MM.1S (cell line): Measurements from ENCODE around the gene ITGA4.

Experiments used
- DNase-seq: peaks from one replicate; pipeline ENCODE4 v3.0.0-alpha.2; 2015
- H2AFZ ChIP-seq: fragments of 300-600 bp; sonication (generic); 2 replicates; pipeline ENCODE4 v1.6.0; 2016; ENCODE audit warnings: antibody characterized with exemption, low read length
- H3F3A ChIP-seq: fragments of 300-600 bp; sonication (generic); 2 replicates; pipeline ENCODE4 v1.6.1; 2016; ENCODE audit warnings: mild to moderate bottlenecking, antibody characterized with exemption, low read length, moderate library complexity, mixed read lengths; ENCODE audit not compliant: insufficient read depth
- H3K27ac ChIP-seq: fragments of 300-600 bp; sonication (generic); 2 replicates; pipeline ENCODE4 v1.5.1; 2016; ENCODE audit warnings: mild to moderate bottlenecking, low read length
- H3K27me3 ChIP-seq: fragments of 300-600 bp; sonication (generic); replicated peaks from 2 replicates; pipeline ENCODE4 v1.6.0; 2016; ENCODE audit warnings: low read length; ENCODE audit not compliant: insufficient read depth
- H3K36me3 ChIP-seq: fragments of 300-600 bp; sonication (generic); replicated peaks from 2 replicates; pipeline ENCODE4 v1.6.1; 2016; ENCODE audit warnings: mild to moderate bottlenecking, low read length, mixed read lengths; ENCODE audit not compliant: insufficient read depth
- H3K4me1 ChIP-seq: fragments of 300-600 bp; sonication (generic); 2 replicates; pipeline ENCODE4 v1.6.1; 2016; ENCODE audit warnings: low read length, mixed read lengths
- H3K4me2 ChIP-seq: fragments of 300-600 bp; sonication (generic); 2 replicates; pipeline ENCODE4 v1.6.0; 2016; ENCODE audit warnings: low read depth, low read length
- H3K4me3 ChIP-seq: fragments of 300-600 bp; sonication (generic); 2 replicates; pipeline ENCODE4 v1.5.1; 2016; ENCODE audit warnings: low read length, mixed read lengths
- H3K79me2 ChIP-seq: fragments of 300-600 bp; sonication (generic); 2 replicates; pipeline ENCODE4 v1.6.1; 2016; ENCODE audit warnings: mixed run types, low read length, mixed read lengths
- H3K9ac ChIP-seq: fragments of 300-600 bp; sonication (generic); 2 replicates; pipeline ENCODE4 v1.6.1; 2016; ENCODE audit warnings: low read length, mixed read lengths
- H3K9me2 ChIP-seq: fragments of 300-600 bp; sonication (generic); replicated peaks from 2 replicates; pipeline ENCODE4 v1.6.1; 2016; ENCODE audit warnings: mild to moderate bottlenecking, low read length, mixed read lengths; ENCODE audit not compliant: insufficient read depth
- H3K9me3 ChIP-seq: fragments of 300-600 bp; sonication (generic); replicated peaks from 2 replicates; pipeline ENCODE4 v1.6.1; 2016; ENCODE audit warnings: mild to moderate bottlenecking, low read length, mixed read lengths; ENCODE audit not compliant: insufficient read depth
- H4K20me1 ChIP-seq: fragments of 300-600 bp; sonication (generic); 2 replicates; pipeline ENCODE4 v1.6.1; 2016; ENCODE audit warnings: mild to moderate bottlenecking, low read length, moderate library complexity, mixed read lengths; ENCODE audit not compliant: insufficient read depth
- EZH2 ChIP-seq: fragments of 300-600 bp; sonication (generic); optimal IDR thresholded peaks from 2 replicates; pipeline ENCODE3; 2017; ENCODE audit warnings: low read depth, mild to moderate bottlenecking, antibody characterized with exemption, low read length, mixed read lengths
- EZH2phosphoT487 ChIP-seq: fragments of 300-600 bp; sonication (generic); IDR thresholded peaks from 2 replicates; pipeline ENCODE4 v1.6.1; 2018; ENCODE audit warnings: antibody characterized with exemption, low read length
- TF ChIP-seq, protein P1 (sequence below): fragments of 300-600 bp; sonication (generic); IDR thresholded peaks from 2 replicates; pipeline ENCODE4 v1.5.1; 2016; ENCODE audit warnings: antibody characterized with exemption, low read length, mixed read lengths

Gene ITGA4

DNA sequence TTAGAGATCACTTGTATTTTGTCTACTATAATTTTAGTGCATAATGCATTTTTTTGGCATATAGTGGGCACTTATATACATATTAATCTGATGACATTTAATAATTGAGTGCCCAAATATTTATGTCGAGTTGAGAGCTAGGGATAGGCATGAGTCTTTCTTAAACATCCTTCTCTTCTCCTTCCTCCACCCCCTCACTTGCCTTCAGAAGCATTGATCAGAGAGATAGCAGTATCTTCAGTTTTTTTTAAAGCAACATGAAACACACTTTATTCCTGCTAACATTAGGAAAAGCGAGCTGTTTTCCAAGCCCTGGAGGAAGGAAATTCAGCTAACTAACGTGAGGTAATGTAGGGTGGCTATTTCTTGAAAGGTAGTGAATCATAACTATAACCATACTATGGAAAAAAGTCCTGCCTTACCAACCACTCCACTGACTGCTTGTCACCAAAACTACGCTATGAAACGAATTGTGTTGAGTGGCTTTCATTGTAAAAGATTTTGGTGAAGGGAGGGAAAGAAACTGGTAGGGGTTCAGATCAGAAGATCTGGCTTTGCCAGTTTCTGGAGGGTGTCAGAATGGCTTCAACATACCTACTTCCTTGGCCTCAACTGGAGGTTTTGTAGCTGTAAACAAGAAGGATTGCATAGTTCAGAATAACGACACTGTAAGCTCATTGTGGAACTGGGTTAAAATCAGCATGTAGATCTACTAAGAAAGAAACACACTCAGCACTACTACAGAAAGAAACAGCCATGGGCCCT, 2.3 kb upstream of the ITGA4 start:
- H3K4me3 ChIP-seq, result no peak overlapping the region

DNA sequence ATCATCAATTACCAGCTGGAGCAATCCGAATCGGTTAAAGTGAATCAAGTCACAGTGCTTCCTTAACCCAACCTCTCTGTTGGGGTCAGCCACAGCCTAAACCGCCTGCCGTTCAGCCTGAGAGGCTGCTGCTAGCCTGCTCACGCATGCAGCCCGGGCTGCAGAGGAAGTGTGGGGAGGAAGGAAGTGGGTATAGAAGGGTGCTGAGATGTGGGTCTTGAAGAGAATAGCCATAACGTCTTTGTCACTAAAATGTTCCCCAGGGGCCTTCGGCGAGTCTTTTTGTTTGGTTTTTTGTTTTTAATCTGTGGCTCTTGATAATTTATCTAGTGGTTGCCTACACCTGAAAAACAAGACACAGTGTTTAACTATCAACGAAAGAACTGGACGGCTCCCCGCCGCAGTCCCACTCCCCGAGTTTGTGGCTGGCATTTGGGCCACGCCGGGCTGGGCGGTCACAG, 496 bp upstream of the ITGA4 start:
- H3K9ac ChIP-seq, result peak overlapping the region; percentile 90
- no peaks in the 10 kb centered on the region for H3K9me3 ChIP-seq
- H3F3A ChIP-seq, result peaks cover 14% of the 10 kb centered on the region
- no peaks in the 10 kb centered on the region for H3K9me2 ChIP-seq
- DNase-seq, result peak; percentile 90
- H3K4me1 ChIP-seq, result peaks cover 29% of the 10 kb centered on the region
- no peaks in the 10 kb centered on the region for H3K27me3 ChIP-seq
- H3K4me3 ChIP-seq, result peak overlapping the region; percentile 89
- H3K36me3 ChIP-seq, result no peaks in the 10 kb centered on the region
- peaks cover 45% of the 10 kb centered on the region for H3K79me2 ChIP-seq
- H3K27ac ChIP-seq, result peak overlapping the region; percentile 93
- no peak for TF ChIP-seq EZH2phosphoT487
- TF ChIP-seq EZH2, result no peak
- H3K4me2 ChIP-seq, result peak overlapping the region; percentile 84
- no peaks in the 10 kb centered on the region for H4K20me1 ChIP-seq
- H2AFZ ChIP-seq, result peak overlapping the region; percentile 87

More for the DNA sequence above, 2.3 kb upstream of the ITGA4 start:
- TF ChIP-seq EZH2 (no peak), EZH2phosphoT487 (no peak)
- TF ChIP-seq, protein P1, sequence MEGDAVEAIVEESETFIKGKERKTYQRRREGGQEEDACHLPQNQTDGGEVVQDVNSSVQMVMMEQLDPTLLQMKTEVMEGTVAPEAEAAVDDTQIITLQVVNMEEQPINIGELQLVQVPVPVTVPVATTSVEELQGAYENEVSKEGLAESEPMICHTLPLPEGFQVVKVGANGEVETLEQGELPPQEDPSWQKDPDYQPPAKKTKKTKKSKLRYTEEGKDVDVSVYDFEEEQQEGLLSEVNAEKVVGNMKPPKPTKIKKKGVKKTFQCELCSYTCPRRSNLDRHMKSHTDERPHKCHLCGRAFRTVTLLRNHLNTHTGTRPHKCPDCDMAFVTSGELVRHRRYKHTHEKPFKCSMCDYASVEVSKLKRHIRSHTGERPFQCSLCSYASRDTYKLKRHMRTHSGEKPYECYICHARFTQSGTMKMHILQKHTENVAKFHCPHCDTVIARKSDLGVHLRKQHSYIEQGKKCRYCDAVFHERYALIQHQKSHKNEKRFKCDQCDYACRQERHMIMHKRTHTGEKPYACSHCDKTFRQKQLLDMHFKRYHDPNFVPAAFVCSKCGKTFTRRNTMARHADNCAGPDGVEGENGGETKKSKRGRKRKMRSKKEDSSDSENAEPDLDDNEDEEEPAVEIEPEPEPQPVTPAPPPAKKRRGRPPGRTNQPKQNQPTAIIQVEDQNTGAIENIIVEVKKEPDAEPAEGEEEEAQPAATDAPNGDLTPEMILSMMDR, result no peak
- Histone ChIP-seq H4K20me1 (no peaks in the 10 kb centered on the region), H3K9me2 (no peaks in the 10 kb centered on the region), H3K9me3 (no peaks in the 10 kb centered on the region), H3F3A (peaks cover 14% of the 10 kb centered on the region), H2AFZ (peak overlapping the region; percentile 17; the same call in 1 of the 2 replicates), H3K27ac (no peak overlapping the region), H3K9ac (no peak overlapping the region), H3K27me3 (no peaks in the 10 kb centered on the region), H3K36me3 (no peaks in the 10 kb centered on the region), H3K4me2 (peak overlapping the region; percentile 84; the same call in 1 of the 2 replicates), H3K4me1 (peaks cover 18% of the 10 kb centered on the region), H3K79me2 (peaks cover 27% of the 10 kb centered on the region)
- no peak for DNase-seq

DNA sequence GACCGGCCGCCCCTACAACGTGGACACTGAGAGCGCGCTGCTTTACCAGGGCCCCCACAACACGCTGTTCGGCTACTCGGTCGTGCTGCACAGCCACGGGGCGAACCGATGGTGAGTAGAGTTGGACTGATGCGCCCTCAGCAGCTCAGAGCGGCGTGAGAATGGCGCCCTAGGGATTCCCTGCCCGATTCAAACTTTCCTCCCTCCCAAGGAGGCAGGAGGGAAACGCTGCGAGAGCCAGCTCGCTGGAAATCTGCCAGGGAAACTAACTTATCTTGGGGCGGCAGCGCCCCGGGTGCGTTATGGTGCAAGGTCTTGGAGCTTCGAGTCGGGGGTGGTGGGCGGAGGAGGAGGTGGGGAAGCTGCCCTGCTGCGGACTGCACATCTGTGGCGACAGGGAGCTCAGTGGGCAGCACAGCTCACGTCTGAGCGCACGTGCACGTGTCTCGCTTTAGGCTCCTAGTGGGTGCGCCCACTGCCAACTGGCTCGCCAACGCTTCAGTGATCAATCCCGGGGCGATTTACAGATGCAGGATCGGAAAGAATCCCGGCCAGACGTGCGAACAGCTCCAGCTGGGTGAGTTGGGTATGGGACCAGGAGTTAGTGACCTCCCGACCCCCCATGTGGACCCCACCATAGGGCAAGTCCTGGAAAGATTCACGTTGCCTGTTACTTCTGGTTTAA, 697 bp downstream of the ITGA4 start:
- Histone ChIP-seq H3K4me1 (peaks cover 39% of the 10 kb centered on the region), H3K9me3 (no peaks in the 10 kb centered on the region)

More for the DNA sequence above, 697 bp downstream of the ITGA4 start:
- Histone ChIP-seq H3K9me2 (no peaks in the 10 kb centered on the region), H3K79me2 (peaks cover 56% of the 10 kb centered on the region), H3K27ac (peak overlapping the region; percentile 93; the same call in 1 of the 2 replicates), H3F3A (peaks cover 14% of the 10 kb centered on the region), H3K4me2 (peak overlapping the region; percentile 84), H3K27me3 (no peaks in the 10 kb centered on the region), H3K4me3 (peak overlapping the region; percentile 89), H3K9ac (peak overlapping the region; percentile 90), H2AFZ (peak overlapping the region; percentile 75), H4K20me1 (no peaks in the 10 kb centered on the region), H3K36me3 (no peaks in the 10 kb centered on the region)
- DNase-seq, result peak; percentile 78
- TF ChIP-seq, protein P1, result no peak
- TF ChIP-seq EZH2, result no peak
- TF ChIP-seq EZH2phosphoT487, result no peak
